ENCODE data around the gene CDC42SE1.

The CDC42SE1 gene

DNA sequence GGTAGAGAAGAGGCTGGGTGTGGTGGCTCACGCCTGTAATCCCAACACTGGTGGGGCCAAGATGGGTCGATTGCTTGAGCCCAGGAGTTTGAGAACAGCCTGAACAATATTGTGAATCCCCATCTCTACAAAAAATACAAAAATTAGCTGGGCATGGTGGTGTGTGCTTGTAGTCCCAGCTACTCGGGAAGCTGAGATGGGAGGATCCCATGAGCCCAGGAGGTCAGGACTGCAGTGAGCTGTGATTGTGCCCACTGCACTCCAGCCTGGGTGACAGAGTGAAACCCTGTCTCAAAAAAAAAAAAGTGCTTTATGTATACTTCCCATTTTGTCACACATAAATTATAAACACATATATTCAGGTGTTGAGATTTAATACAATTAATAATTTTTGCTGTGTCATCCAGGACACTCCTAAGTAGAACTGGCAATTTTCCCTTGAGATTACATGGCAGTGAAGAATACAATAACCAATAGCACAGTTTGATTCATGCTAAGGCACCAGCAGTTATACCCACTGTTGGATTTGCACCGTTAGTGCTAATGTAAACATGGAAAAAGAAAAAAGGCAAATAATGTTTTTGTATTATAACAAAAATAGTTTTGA is 26.6 kb upstream of the CDC42SE1 start:
- Histone ChIP-seq H3K27me3 (replicated peaks; ENCODE audit: control insufficient read depth, insufficient read depth, low read length) (no peaks in the 10 kb centered on the region), H3K4me3 (replicated peaks; ENCODE audit: low read depth, low read length) (no peak overlapping the region), H3K36me3 (ENCODE audit: control insufficient read depth, insufficient read depth, low read length) (no peaks in the 10 kb centered on the region)
- DNase-seq (ENCODE audit: extremely low read depth, insufficient read length), result no peak
- TF ChIP-seq, protein P1, sequence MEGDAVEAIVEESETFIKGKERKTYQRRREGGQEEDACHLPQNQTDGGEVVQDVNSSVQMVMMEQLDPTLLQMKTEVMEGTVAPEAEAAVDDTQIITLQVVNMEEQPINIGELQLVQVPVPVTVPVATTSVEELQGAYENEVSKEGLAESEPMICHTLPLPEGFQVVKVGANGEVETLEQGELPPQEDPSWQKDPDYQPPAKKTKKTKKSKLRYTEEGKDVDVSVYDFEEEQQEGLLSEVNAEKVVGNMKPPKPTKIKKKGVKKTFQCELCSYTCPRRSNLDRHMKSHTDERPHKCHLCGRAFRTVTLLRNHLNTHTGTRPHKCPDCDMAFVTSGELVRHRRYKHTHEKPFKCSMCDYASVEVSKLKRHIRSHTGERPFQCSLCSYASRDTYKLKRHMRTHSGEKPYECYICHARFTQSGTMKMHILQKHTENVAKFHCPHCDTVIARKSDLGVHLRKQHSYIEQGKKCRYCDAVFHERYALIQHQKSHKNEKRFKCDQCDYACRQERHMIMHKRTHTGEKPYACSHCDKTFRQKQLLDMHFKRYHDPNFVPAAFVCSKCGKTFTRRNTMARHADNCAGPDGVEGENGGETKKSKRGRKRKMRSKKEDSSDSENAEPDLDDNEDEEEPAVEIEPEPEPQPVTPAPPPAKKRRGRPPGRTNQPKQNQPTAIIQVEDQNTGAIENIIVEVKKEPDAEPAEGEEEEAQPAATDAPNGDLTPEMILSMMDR (IDR thresholded peaks at IDR 0.05; ENCODE audit: insufficient read depth, low read length, poor library complexity, severe bottlenecking), result no peak

DNA sequence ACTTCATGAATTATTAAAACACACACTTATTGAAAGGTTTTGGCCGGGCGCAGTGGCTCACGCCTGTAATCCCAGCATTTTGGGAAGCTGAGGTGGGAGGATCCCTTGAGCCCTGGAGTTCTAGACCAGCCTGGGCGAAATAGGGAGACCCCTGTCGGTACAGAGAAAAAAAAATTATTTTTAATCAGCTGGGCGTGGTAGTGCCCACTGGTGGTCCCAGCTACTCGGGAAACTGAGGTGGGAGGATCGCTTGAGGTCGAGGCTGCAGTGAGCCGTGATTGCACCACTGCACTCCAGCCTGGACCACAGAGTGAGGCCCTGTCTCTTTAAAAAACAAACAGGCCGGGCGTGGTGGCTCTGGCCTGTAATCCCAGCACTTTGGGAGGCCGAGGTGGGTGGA is 12.8 kb upstream of the CDC42SE1 start:
- no peak overlapping the region for H3K4me3 ChIP-seq (replicated peaks; ENCODE audit: low read depth, low read length)
- DNase-seq (ENCODE audit: extremely low read depth, insufficient read length), result no peak
- H3K27me3 ChIP-seq (replicated peaks; ENCODE audit: control insufficient read depth, insufficient read depth, low read length), result no peaks in the 10 kb centered on the region
- H3K36me3 ChIP-seq (ENCODE audit: control insufficient read depth, insufficient read depth, low read length), result no peaks in the 10 kb centered on the region
- TF ChIP-seq, protein P1 (IDR thresholded peaks at IDR 0.05; ENCODE audit: insufficient read depth, low read length, poor library complexity, severe bottlenecking), result no peak

DNA sequence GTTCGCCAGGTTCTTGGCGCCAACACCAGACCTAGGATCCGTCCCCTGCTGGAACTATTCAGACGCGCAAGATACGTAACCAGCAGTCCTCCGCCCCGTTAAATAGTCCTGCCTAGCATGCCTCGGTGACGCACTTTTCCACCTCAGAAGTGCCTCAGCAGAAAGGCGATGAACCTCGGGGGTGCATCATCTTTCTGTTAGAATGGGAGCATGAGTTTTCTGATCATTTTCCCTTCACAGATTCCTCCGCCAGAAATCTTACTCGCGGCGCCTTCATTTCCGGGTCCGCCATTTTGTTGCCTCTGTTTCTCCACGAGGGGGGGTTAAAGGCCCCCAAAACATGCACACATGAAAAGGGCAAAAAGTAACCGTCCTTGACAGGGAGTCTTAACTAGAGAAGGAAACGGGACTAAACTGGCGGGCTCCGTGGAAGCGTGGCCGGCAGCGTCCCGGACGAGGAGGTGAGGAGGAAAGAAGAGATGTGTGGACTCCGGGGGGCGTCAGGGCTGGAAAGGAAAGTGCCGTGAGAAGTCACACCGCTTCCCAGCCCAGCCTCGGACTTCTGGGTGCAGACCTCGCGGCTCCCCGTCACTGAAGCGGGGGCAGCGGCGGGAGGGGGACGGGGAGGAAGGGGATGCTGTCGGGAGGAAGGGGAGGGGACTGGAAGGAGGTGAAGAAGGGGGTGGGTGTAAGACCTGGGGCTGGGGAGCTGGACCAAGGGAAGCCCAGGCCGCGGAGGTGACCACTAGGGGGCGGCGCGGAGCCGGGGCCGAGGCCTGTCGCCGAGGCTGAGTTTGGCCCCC is 11.3 kb upstream of the CDC42SE1 start, which contains the start of gene GABPB2:
TSS of gene GABPB2 (plus strand) at position 288 of the 803 bp plus-strand sequence. CDS start 17,429 bp downstream, outside the sequence.
- TF ChIP-seq, protein P1 (IDR thresholded peaks at IDR 0.05; ENCODE audit: insufficient read depth, low read length, poor library complexity, severe bottlenecking), result peak; percentile 99
- Histone ChIP-seq H3K4me3 (replicated peaks; ENCODE audit: low read depth, low read length) (peak within 1 kb of the TSS; percentile 97), H3K27me3 (replicated peaks; ENCODE audit: control insufficient read depth, insufficient read depth, low read length) (no peaks in the 10 kb centered on the region), H3K36me3 (ENCODE audit: control insufficient read depth, insufficient read depth, low read length) (no peaks in the 10 kb centered on the region)
- peak; percentile 95 for DNase-seq (ENCODE audit: extremely low read depth, insufficient read length)

DNA sequence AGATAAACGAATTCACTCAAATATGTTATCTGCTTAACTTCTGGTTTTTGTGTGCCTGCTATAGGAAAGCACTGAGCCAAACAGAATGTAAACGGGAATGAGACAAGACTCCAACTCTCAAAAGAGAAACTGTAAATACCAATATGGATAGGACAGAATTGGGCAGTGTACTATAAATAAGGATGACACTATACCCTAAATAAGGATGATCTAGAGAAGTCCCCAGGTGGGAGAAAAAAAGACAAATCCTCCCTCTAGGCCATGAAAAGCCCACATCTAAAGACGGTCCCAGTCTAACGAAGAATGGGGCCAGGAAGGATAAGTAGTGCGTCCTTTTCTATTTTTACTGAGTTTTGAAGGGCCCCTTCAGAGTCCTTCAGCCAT is 9.7 kb upstream of the CDC42SE1 start:
- no peak for DNase-seq (ENCODE audit: extremely low read depth, insufficient read length)
- no peak overlapping the region for H3K4me3 ChIP-seq (replicated peaks; ENCODE audit: low read depth, low read length)
- no peaks in the 10 kb centered on the region for H3K36me3 ChIP-seq (ENCODE audit: control insufficient read depth, insufficient read depth, low read length)
- H3K27me3 ChIP-seq (replicated peaks; ENCODE audit: control insufficient read depth, insufficient read depth, low read length), result no peaks in the 10 kb centered on the region
- TF ChIP-seq, protein P1 (IDR thresholded peaks at IDR 0.05; ENCODE audit: insufficient read depth, low read length, poor library complexity, severe bottlenecking), result no peak

DNA sequence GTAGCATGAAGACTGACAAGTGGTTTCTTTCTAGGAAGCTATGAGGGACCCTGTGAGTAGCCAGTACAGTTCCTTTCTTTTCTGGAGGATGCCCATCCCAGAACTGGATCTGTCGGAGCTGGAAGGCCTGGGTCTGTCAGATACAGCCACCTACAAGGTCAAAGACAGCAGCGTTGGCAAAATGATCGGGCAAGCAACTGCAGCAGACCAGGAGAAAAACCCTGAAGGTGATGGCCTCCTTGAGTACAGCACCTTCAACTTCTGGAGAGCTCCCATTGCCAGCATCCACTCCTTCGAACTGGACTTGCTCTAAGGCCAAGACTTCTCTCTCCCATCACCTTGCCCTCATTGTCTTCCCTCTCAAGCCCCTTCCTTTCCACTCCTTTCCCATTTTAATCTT is 7.8 kb upstream of the CDC42SE1 start:
- H3K36me3 ChIP-seq (ENCODE audit: control insufficient read depth, insufficient read depth, low read length), result no peaks in the 10 kb centered on the region

More for the DNA sequence above, 7.8 kb upstream of the CDC42SE1 start:
- H3K4me3 ChIP-seq (replicated peaks; ENCODE audit: low read depth, low read length), result no peak overlapping the region
- DNase-seq (ENCODE audit: extremely low read depth, insufficient read length), result no peak
- no peaks in the 10 kb centered on the region for H3K27me3 ChIP-seq (replicated peaks; ENCODE audit: control insufficient read depth, insufficient read depth, low read length)
- TF ChIP-seq, protein P1 (IDR thresholded peaks at IDR 0.05; ENCODE audit: insufficient read depth, low read length, poor library complexity, severe bottlenecking), result no peak
